ENCODE measurements around the gene LIN7A.

GRCh38 chr12:80802652-80803400 lies 134.9 kb downstream of the LIN7A start:
- TF ChIP-seq EZH2 (IDR thresholded peaks at IDR 0.05; ENCODE audit: low read depth, low read length, severe bottlenecking), result no peak
- TF ChIP-seq HDAC2 (IDR thresholded peaks at IDR 0.05; ENCODE audit: borderline replicate concordance in 1 of 2, low read depth in 2 of 2, low read length in 2 of 2), result no peak
- no peak for TF ChIP-seq POLR2A (IDR thresholded peaks at IDR 0.05; ENCODE audit: control extremely low read depth in 1 of 2, low read depth in 2 of 2, low read length in 2 of 2)
- TF ChIP-seq GABPA (IDR thresholded peaks at IDR 0.05; ENCODE audit: borderline replicate concordance, insufficient read depth, low read length), result no peak
